GM12874 (cell line): ENCODE data around the gene PRM2.

Source experiments
- CTCF ChIP-seq: IDR thresholded peaks from 2 replicates; pipeline ENCODE4 v1.5.1; 2011; ENCODE audit warnings: low read depth, mild to moderate bottlenecking, control low read depth, low read length, moderate library complexity; ENCODE audit not compliant: insufficient read depth

PRM2 gene

GRCh38 chr16:11303405-11304138, 27.3 kb upstream of the PRM2 start:
- TF ChIP-seq CTCF = no peak

GRCh38 chr16:11302977-11303376, 26.7 kb upstream of the PRM2 start:
- no peak for TF ChIP-seq CTCF

- TF ChIP-seq CTCF = no peak
Observed at GRCh38 chr16:11301645-11302501, 25.6 kb upstream of the PRM2 start.

- TF ChIP-seq CTCF = no peak
Observed at GRCh38 chr16:11300560-11300892, 24.2 kb upstream of the PRM2 start.

- TF ChIP-seq CTCF = no peak
Observed at GRCh38 chr16:11299865-11300559, 23.7 kb upstream of the PRM2 start.

GRCh38 chr16:11298143-11298900, 22.0 kb upstream of the PRM2 start:
- no peak for TF ChIP-seq CTCF

- 0 out of 2 replicates have a peak, but pooled peaks have one; percentile 13 for TF ChIP-seq CTCF
Observed at GRCh38 chr16:11297492-11298142, 21.3 kb upstream of the PRM2 start.
